G401.6 (cell line): Measurements from ENCODE around the gene LUZP1.

Experiments
- FAIRE-seq: peaks from 2 replicates; lab custom pipeline; 2012; peaks lifted over from hg19 to GRCh38; lab: Jason Lieb, UNC

The LUZP1 gene

DNA sequence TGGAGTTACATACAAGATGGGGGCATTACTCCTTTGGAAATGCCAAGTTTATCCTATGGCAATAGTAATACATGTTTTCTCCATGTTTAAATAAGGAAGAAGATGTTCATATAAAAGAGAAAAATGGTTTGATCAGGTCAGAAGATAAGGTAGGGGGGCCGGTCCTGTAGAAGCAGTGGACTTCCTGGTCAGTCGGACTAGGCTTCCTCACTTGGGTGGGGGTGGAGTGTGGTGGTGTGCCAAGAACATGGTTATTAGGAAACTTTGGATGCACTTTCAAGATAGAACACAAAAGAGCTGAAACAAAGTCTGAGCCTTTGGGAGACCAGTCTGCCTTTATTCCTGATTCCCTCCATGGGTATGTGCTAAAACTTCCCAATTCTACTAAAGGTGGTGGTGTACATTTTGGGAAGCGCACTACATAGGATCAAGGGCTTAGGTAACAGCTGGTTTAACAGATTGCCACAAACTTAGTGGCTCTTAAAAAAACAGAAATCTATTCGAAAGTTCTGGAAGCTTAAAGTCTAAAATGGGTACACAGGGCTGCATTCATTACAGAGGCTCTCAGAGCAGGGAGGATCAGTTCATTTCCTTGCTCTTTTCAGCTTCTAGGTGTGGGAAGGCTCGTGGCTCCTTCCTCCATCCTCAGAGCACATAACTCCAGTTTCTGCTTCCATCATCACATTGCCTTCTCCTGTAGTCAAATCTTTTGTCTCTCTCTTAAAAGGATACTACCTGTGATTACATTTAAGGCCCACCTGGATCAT, 84.8 kb downstream of the LUZP1 start:
- no peak for FAIRE-seq

GRCh38 chr1:23081376-23081775, 87.3 kb downstream of the LUZP1 start:
- no peak for FAIRE-seq

DNA sequence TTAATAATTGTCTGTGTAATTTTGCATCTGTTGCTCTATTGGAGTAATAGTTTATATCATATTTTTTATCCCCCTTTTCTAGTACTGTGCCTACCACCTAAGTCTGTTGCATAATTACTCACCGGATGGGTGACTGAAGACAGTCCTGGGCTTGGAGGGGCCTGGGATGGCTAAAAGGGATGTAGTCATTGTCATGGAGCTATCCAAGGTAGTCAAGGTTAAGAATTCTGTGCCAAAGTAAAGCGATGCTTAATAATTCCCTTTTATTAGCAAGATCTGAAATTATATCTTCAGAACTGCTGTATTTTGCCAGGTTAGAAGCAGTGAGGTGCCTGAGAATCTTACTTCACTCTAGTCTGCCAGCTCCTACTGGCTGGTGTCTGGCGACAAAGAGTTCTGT, 87.8 kb downstream of the LUZP1 start:
- FAIRE-seq = no peak

DNA sequence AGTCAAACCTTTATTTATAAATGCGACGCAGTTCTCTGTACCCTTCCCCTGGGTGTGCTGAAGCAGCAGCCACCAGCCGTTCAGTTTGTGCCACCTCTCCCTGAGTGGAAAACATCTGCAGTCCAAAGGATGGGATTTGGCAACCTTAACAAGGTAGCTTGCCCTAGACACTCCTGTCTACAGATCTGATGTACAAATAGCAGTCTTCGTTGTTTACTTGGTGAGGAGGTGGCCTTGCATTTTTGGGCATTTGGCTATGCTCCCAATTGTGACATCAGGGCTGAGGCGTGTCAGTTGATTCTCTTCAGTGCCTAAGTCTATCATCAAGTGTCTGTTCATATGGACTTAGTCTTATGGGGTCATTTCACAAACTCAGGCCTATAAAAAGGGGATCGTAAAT, 89.6 kb downstream of the LUZP1 start:
- no peak for FAIRE-seq

DNA sequence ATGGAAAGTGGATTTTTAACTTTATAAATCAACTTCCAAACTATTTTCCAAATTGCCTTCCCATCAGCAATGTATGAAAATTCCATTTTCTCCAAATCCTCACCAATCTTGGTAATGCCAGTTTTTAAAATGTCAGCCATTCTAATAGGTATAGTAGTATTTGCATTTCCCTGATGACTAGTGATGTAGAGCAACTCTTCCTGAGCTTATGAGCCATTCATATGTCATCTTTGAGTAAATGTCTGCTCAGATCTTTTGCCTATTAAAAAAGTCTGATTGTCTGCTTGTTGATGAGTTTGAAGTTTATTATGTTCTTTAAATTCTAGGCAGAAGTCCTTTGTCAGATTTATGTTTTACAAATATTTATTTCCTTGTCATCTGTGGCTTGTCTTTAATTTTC, 94.6 kb downstream of the LUZP1 start:
- FAIRE-seq = no peak

GRCh38 chr1:23069675-23070074, 99.0 kb downstream of the LUZP1 start:
- FAIRE-seq = no peak

DNA sequence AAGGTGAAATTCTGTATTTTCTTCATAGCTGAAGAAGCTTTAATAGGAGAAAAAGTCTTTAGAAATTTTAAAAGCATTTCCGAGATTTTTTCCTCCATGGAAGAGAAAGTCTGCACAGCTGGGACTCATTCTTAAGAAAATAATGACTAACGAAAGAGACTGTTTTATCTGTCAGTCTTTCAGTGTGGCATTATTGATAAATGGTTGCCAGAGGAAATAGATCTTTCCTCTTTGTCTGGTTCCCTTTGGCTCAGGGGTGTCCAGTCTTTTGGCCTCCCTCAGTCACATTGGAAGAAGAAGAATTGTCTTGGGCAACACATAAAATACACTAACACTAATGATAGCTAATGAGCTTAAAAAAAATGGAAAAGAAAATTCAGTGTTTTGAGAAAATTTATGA, 99.5 kb downstream of the LUZP1 start:
- FAIRE-seq = no peak

GRCh38 chr1:23066075-23066474, 102.6 kb downstream of the LUZP1 start:
- no peak for FAIRE-seq

DNA sequence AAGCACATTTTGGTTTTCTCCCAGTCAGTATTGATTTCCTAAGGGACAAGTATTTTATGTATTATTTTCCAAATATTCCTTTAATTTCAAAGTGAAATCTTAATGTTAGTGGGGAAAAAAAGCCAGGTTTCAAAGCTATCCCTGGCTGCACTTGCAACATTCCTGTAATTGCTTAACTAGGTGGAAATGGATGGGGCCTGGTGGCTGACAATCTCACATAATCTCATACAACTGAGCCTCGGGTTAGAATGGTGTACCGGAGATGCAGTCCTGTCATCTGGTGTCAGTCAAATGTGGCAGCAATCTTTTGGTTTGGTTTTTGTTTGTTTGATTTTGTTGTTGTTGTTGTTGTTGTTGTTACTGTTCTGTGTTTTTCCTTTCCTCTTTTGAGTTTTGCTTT, 103.3 kb downstream of the LUZP1 start:
- no peak for FAIRE-seq

GRCh38 chr1:23062271-23062670, 106.4 kb downstream of the LUZP1 start:
- no peak for FAIRE-seq

GRCh38 chr1:23057301-23057700, 111.4 kb downstream of the LUZP1 start:
- no peak for FAIRE-seq

DNA sequence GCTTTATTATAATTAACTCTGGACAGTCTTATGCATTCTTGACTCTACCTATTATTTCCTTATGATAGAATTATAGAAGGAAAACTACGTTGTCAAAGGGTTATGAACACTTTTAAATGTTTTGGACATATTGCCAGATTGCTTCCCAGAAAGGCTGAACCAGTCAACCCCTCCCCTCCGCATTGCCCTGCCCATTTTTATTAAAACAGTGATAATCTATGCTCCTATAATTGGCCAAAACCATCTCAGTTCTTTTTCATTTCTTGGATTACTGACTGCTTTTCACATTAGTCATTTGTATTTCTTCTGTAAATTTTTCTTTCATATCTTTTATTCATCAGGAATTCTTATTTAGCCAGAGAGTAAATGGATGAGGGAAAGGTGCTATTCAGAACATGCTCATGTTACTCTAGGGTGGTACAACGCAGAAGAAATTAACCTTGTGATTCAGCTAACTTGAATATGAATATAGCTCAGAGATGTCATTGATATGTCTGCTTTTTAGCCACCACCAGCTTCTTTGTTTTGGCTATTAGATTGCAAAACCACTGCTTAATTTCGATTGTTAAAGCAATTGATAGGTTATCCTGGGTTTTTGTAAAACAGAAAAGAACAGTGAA, 117.3 kb downstream of the LUZP1 start:
- FAIRE-seq = no peak

- FAIRE-seq = no peak
These were observed 118.5 kb downstream of the LUZP1 start for GRCh38 chr1:23050201-23050600.

DNA sequence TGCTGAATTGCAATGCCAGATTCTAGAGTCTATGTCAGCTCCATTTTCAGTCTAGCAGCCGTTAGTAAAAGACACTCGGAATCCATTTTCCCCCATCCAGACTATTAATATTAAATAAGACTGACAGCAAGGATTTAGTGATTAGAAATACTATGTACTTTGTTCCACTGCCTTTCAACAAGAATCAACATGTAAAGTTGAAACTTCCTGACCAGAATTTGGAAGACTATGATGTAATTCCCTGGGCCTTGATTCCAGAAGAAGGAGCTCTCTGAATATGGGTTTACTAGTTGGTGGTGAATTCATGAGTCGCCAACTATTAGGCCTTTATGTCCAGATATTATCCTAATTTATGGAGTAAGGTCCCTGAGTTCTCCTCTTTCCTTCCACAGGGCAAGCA, 124.6 kb downstream of the LUZP1 start:
- no peak for FAIRE-seq

GRCh38 chr1:23040509-23040908, 128.1 kb downstream of the LUZP1 start:
- FAIRE-seq = no peak

DNA sequence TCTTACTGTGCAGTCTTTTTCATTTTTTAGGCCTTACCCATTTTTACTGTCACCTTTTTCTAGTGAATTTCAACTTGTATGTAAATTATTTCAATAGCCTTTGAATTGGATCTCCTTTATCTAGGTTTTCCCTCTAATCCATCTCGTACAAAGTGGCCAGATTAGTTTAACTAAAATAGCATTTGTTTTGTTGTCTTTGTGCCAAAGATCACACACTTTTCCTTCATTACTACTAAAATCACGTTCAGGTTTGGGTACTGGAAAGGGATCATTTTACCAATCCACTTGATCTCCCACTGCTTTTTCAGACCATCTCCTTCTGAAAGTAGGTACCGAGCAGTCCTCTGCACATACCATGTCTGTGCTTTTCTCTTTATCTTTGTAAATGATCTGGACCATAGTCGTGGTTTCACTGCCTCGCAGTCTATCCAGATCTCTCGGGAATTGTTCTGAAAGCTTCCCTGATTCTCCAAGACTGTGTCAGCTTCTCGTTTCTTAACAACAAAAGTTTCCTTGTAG, 129.3 kb downstream of the LUZP1 start:
- FAIRE-seq = no peak

DNA sequence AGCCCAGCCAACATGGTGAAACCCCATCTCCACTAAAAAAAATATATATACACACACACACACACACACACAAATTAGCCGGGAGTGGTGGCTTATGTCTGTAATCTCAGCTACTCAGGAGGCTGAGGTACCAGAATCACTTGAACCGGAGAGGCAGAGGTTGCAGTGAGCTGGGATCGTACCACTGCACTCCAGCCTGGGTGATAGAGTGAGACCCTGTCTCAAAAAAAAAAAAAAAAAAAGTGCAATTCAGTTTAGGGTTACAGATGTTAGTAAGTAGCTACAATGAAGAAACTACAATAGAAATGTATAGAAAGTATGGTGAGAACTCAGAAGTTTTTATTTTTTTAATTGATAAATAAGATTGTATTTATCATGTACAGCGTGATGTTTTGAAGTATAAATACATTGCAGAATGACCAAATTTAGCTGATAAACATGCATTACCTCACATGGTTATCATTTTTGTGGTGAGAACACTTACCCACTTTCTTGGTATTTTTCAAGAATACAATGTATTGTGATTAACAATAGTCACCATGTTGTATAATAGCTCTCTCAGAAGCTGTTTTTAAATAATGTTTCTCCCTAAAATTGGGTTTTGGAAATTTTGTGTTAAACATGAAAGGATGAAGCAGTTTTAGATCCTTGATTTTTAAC, 131.4 kb downstream of the LUZP1 start:
- FAIRE-seq = no peak

- FAIRE-seq = no peak
These were observed 132.7 kb downstream of the LUZP1 start for GRCh38 chr1:23035823-23036452.
